HL-60 (cell line): ENCODE data around the gene GATA6.

Source experiments
- DNase-seq, 2 experiments: peaks; one replicate each; pipeline ENCODE4 v3.0.0-alpha.2; 2010 to 2020; ENCODE audit warnings: low read depth in 1 of 2, low spot score in 1 of 2
- H3K27ac ChIP-seq: fragments of 250-450 bp; sonication (Bioruptor Pico); replicated peaks from 2 replicates; pipeline ENCODE4 v1.5.1; 2020; ENCODE audit warnings: mild to moderate bottlenecking, moderate library complexity
- H3K27me3 ChIP-seq: fragments of 250-450 bp; sonication (Bioruptor Pico); 2 replicates; pipeline ENCODE4 v1.5.1; 2021; ENCODE audit warnings: mild to moderate bottlenecking, moderate library complexity; ENCODE audit not compliant: insufficient read depth, poor library complexity, severe bottlenecking
- H3K4me3 ChIP-seq: replicated peaks from 2 replicates; pipeline ENCODE4 v1.5.1; 2011; ENCODE audit warnings: mild to moderate bottlenecking, control low read depth, low read length; ENCODE audit not compliant: insufficient read depth
- GABPA ChIP-seq: IDR thresholded peaks from 2 replicates; pipeline ENCODE4 v1.6.1; 2012; ENCODE audit warnings: low read depth
- POLR2AphosphoS5 ChIP-seq: IDR thresholded peaks from 2 replicates; pipeline ENCODE4 v1.6.1; 2012; ENCODE audit warnings: low read depth
- SPI1 ChIP-seq: IDR thresholded peaks from 2 replicates; pipeline ENCODE4 v1.6.1; 2012; ENCODE audit warnings: low read depth, mild to moderate bottlenecking, borderline replicate concordance
- long read RNA-seq: library from polyadenylated mRNA; unstranded; transcript quantifications from one replicate; pipeline ENCODE4 v2.0.0, GENCODE V29; 2020
- TF ChIP-seq, protein P1 (sequence below): IDR thresholded peaks from 2 replicates; pipeline ENCODE4 v1.6.1; 2012; ENCODE audit warnings: low read depth; ENCODE audit not compliant: insufficient replicate concordance
- TF ChIP-seq, protein P2 (sequence below): IDR thresholded peaks from one replicate; pipeline ENCODE4 v1.5.1; 2011; ENCODE audit warnings: low read length, control low read depth, inconsistent platforms; ENCODE audit not compliant: insufficient read depth

The GATA6 gene
- long read RNA-seq, partial matches to known transcripts, result 6 of 6 reads
- long read RNA-seq, other reads (novel, unspliced or antisense), result 0 of 6 reads

DNA sequence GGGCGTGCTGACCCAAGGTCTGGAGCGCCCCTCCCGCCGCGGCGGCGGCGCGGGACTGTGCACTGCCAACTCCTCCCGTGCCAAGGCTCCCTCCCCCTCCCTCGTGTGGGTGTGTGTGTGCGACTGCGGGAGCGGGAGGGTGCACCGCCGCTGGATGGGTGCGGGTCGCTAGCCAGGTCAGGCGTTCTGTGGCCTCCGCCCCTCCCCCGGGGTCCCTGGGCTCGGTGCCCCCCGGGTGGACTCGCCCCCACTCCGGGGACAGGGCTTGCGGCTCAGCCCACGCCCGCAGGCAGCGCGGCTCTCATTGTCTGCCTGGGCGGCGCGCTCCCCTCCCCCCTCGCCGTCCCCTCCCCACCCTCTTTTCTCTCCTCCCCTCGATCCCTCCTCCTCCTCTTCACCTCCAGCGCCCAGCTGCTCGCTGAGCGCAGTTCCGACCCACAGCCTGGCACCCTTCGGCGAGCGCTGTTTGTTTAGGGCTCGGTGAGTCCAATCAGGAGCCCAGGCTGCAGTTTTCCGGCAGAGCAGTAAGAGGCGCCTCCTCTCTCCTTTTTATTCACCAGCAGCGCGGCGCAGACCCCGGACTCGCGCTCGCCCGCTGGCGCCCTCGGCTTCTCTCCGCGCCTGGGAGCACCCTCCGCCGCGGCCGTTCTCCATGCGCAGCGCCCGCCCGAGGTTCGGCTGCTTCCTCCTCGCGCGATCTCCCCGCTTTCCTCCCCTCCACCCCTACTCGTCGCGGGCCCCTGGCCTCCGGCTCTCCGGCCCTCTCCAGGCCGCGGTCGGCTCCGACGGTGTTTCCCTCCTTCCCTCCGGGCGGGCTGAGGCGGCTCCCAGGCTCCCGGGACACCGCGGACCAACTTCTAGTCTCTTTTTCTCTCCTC, at the start of gene GATA6:
TSS of gene GATA6 (plus strand) at position 579 of the 878 bp plus-strand sequence. CDS start 1,556 bp downstream, outside the sequence.
- Histone ChIP-seq H3K27ac (no peak within 1 kb of the TSS), H3K27me3 (peaks cover 88% of the 10 kb centered on the region)
- TF ChIP-seq, protein P1, sequence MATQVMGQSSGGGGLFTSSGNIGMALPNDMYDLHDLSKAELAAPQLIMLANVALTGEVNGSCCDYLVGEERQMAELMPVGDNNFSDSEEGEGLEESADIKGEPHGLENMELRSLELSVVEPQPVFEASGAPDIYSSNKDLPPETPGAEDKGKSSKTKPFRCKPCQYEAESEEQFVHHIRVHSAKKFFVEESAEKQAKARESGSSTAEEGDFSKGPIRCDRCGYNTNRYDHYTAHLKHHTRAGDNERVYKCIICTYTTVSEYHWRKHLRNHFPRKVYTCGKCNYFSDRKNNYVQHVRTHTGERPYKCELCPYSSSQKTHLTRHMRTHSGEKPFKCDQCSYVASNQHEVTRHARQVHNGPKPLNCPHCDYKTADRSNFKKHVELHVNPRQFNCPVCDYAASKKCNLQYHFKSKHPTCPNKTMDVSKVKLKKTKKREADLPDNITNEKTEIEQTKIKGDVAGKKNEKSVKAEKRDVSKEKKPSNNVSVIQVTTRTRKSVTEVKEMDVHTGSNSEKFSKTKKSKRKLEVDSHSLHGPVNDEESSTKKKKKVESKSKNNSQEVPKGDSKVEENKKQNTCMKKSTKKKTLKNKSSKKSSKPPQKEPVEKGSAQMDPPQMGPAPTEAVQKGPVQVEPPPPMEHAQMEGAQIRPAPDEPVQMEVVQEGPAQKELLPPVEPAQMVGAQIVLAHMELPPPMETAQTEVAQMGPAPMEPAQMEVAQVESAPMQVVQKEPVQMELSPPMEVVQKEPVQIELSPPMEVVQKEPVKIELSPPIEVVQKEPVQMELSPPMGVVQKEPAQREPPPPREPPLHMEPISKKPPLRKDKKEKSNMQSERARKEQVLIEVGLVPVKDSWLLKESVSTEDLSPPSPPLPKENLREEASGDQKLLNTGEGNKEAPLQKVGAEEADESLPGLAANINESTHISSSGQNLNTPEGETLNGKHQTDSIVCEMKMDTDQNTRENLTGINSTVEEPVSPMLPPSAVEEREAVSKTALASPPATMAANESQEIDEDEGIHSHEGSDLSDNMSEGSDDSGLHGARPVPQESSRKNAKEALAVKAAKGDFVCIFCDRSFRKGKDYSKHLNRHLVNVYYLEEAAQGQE, result no peak
- TF ChIP-seq POLR2AphosphoS5 (no peak), SPI1 (no peak)

DNA sequence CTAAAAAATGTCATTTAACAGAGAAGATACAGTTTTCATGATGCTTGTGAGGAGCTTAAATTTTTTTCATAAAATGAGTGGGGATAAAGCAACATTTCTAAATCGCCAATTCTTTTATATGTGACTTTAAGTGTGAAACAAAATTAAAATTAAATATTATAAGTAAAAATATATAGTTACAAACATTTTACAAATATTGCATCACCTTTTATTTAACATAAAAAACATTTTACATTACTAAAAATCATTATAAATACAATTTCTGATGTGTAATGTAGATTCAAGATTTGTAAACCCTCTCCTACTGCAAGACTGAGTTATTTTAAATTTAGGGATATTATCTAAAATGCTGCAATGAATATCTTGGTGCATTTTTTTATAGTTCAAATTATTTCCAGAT, 44.4 kb upstream of the GATA6 start:
- peaks cover 3% of the 10 kb centered on the region for H3K27me3 ChIP-seq
- TF ChIP-seq SPI1, result no peak
- TF ChIP-seq, protein P1, result no peak
- no peak for TF ChIP-seq GABPA
- no peak for TF ChIP-seq POLR2AphosphoS5
- TF ChIP-seq, protein P2, sequence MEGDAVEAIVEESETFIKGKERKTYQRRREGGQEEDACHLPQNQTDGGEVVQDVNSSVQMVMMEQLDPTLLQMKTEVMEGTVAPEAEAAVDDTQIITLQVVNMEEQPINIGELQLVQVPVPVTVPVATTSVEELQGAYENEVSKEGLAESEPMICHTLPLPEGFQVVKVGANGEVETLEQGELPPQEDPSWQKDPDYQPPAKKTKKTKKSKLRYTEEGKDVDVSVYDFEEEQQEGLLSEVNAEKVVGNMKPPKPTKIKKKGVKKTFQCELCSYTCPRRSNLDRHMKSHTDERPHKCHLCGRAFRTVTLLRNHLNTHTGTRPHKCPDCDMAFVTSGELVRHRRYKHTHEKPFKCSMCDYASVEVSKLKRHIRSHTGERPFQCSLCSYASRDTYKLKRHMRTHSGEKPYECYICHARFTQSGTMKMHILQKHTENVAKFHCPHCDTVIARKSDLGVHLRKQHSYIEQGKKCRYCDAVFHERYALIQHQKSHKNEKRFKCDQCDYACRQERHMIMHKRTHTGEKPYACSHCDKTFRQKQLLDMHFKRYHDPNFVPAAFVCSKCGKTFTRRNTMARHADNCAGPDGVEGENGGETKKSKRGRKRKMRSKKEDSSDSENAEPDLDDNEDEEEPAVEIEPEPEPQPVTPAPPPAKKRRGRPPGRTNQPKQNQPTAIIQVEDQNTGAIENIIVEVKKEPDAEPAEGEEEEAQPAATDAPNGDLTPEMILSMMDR, result no peak
- H3K4me3 ChIP-seq, result no peak overlapping the region

More for the DNA sequence above, at the start of gene GATA6:
- peak within 1 kb of the TSS; percentile 70 for H3K4me3 ChIP-seq
- DNase-seq, result peak; percentile 39 to 71

DNA sequence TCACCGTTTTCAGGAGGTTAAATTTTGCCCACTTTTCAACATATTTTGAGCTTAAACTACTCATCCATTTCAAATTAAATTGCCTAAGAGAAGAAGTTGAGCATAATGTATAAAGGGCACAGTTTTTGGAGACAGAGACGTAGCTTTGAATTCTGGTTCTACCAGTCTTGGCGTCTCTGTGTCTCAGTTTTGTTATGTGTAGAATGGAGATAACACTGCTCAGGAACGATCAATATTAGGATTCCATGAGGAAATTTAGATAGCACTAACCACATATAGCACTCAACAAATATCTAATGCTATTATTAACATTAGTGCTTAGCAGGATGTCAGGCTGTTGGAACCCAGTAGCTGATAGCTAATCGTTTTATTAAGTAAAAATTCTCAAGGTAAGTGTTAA, 40.4 kb upstream of the GATA6 start:
- no peak overlapping the region for H3K4me3 ChIP-seq
- no peak overlapping the region for H3K27ac ChIP-seq
- DNase-seq, result no peak
- no peak for TF ChIP-seq SPI1
- TF ChIP-seq, protein P2, result no peak
- no peak for TF ChIP-seq GABPA
- TF ChIP-seq POLR2AphosphoS5, result no peak
- TF ChIP-seq, protein P1, result no peak
- peaks cover 3% of the 10 kb centered on the region for H3K27me3 ChIP-seq

More for the DNA sequence above, 44.4 kb upstream of the GATA6 start:
- DNase-seq, result no peak
- no peak overlapping the region for H3K27ac ChIP-seq
